GM19395 (cell line): ENCODE data around the gene ONECUT1.

ENCODE experiments used
- ATAC-seq: cut with Tn5 transposase; IDR thresholded peaks from one replicate; pipeline ENCODE4 v1.9.1; 2021; ENCODE audit warnings: mild to moderate bottlenecking, moderate library complexity; ENCODE audit not compliant: unreplicated experiment

The ONECUT1 gene

GRCh38 chr15:52783929-52784798, 6.0 kb downstream of the ONECUT1 start:
- no peak for ATAC-seq

GRCh38 chr15:52783191-52783829, 6.8 kb downstream of the ONECUT1 start:
- ATAC-seq, result no peak

GRCh38 chr15:52782514-52782913, 7.6 kb downstream of the ONECUT1 start:
- no peak for ATAC-seq

GRCh38 chr15:52780172-52780980, 9.8 kb downstream of the ONECUT1 start:
- ATAC-seq, result peak; percentile 70

GRCh38 chr15:52778457-52778856, 11.7 kb downstream of the ONECUT1 start:
- ATAC-seq, result no peak

- no peak for ATAC-seq
Observed at GRCh38 chr15:52772766-52773165, 17.4 kb downstream of the ONECUT1 start.

GRCh38 chr15:52765785-52766184, 24.4 kb downstream of the ONECUT1 start:
- no peak for ATAC-seq

GRCh38 chr15:52764731-52765130, 25.4 kb downstream of the ONECUT1 start:
- ATAC-seq, result no peak

- no peak for ATAC-seq
Observed at GRCh38 chr15:52762621-52763020, 27.5 kb downstream of the ONECUT1 start.

GRCh38 chr15:52760562-52760961, 29.6 kb downstream of the ONECUT1 start:
- ATAC-seq, result no peak

GRCh38 chr15:52759969-52760368, 30.2 kb downstream of the ONECUT1 start:
- ATAC-seq, result no peak

GRCh38 chr15:52757496-52757895, 32.6 kb downstream of the ONECUT1 start:
- no peak for ATAC-seq

- ATAC-seq, result no peak
Observed at GRCh38 chr15:52751522-52751921, 38.6 kb downstream of the ONECUT1 start.

- no peak for ATAC-seq
Observed at GRCh38 chr15:52749258-52749657, 40.9 kb downstream of the ONECUT1 start.

GRCh38 chr15:52746162-52746757, 43.9 kb downstream of the ONECUT1 start:
- no peak for ATAC-seq

- ATAC-seq, result no peak
Observed at GRCh38 chr15:52745326-52746161, 44.6 kb downstream of the ONECUT1 start.

- ATAC-seq, result no peak
Observed at GRCh38 chr15:52738311-52738710, 51.8 kb downstream of the ONECUT1 start.

- no peak for ATAC-seq
Observed at GRCh38 chr15:52737720-52738119, 52.4 kb downstream of the ONECUT1 start.

- ATAC-seq, result peak; percentile 84
Observed at GRCh38 chr15:52735231-52736089, 54.7 kb downstream of the ONECUT1 start.
